Esophagus muscularis mucosa (tissue), 4 donors: Measurements from ENCODE around the gene ALPL. TPM values are rescaled to one million over a fixed set of nuclear protein-coding genes. Genes with fewer than 3 reads are reported as not detected.

Source experiments
- DNase-seq: peaks from one replicate; pipeline ENCODE4 v3.0.0-alpha.2; 2017; ENCODE audit errors: extremely low spot score
- H3K27ac ChIP-seq, 4 donors: fragments of 200-600 bp; sonication (generic); replicated peaks in 1 of 4; 1 replicate in 3 of 4; 2 replicates in 1 of 4; pipeline ENCODE4 v1.5.1; 2016 to 2019; ENCODE audit warnings: mild to moderate bottlenecking in 1 of 4
- H3K27me3 ChIP-seq, 4 donors: fragments of 200-600 bp; sonication (generic); one replicate each; pipeline versions ENCODE4 v1.5.1 to v1.6.0; 2016 to 2019
- H3K36me3 ChIP-seq, 4 donors: fragments of 200-600 bp; sonication (generic); one replicate each; pipeline ENCODE4 v1.5.1; 2016 to 2019
- H3K4me1 ChIP-seq, 4 donors: fragments of 200-600 bp; sonication (generic); one replicate each; pipeline ENCODE4 v1.5.1; 2016 to 2019
- H3K4me3 ChIP-seq, 4 donors: fragments of 200-600 bp; sonication (generic); 1 replicate in 2 of 4; 2 replicates in 2 of 4; pipeline ENCODE4 v1.5.1; 2016 to 2019; ENCODE audit warnings: mild to moderate bottlenecking in 4 of 4, moderate library complexity in 1 of 4
- H3K9me3 ChIP-seq, 4 donors: fragments of 200-600 bp; sonication (generic); 1 replicate in 3 of 4; 2 replicates in 1 of 4; pipeline ENCODE4 v1.5.1; 2016 to 2019
- CTCF ChIP-seq, 3 experiments: fragments of 200-600 bp in 2 of 3; fragments of 450-650 bp in 1 of 3; sonication (generic) in 2 of 3; IDR thresholded peaks; one replicate each; pipeline ENCODE4 v1.5.1; 2017 to 2019; ENCODE audit warnings: antibody characterized with exemption in 3 of 3, mild to moderate bottlenecking in 2 of 3, moderate library complexity in 1 of 3
- EP300 ChIP-seq: sonication (generic); formaldehyde crosslinking; IDR thresholded peaks from one replicate; pipeline ENCODE4 v1.6.1; 2017; ENCODE audit warnings: antibody characterized with exemption
- POLR2A ChIP-seq: fragments of 450-650 bp; IDR thresholded peaks from one replicate; pipeline ENCODE4 v1.6.1; 2017; ENCODE audit warnings: antibody characterized with exemption, moderate library complexity, mild to moderate bottlenecking, low read depth
- POLR2AphosphoS5 ChIP-seq, 2 donors: sonication (generic); formaldehyde crosslinking; IDR thresholded peaks; one replicate each; pipeline ENCODE4 v1.6.1; 2017; ENCODE audit warnings: antibody characterized with exemption in 2 of 2
- WGBS: methylation state at CpG from one replicate; pipeline ENCODE4 v1.1.5; 2018; 5-methylcytosine and 5-hydroxymethylcytosine counted together
- intact Hi-C: fragments of 100-400 bp; cut with DNase I; formaldehyde crosslinking; loops from one replicate; pipeline ENCODE4 v1.15.1; 2023
- total RNA-seq, 4 donors: library from RNA; depleted of rRNA; stranded (reverse); fragments of >200 nt; gene quantifications; one replicate each; pipeline versions ENCODE4 v1.1.0 to v1.2.1, GENCODE V29; 2016

Gene ALPL
- total RNA-seq, 4 donors from 2014 or later: 1.2 to 10.3 (median 3.8) TPM

DNA sequence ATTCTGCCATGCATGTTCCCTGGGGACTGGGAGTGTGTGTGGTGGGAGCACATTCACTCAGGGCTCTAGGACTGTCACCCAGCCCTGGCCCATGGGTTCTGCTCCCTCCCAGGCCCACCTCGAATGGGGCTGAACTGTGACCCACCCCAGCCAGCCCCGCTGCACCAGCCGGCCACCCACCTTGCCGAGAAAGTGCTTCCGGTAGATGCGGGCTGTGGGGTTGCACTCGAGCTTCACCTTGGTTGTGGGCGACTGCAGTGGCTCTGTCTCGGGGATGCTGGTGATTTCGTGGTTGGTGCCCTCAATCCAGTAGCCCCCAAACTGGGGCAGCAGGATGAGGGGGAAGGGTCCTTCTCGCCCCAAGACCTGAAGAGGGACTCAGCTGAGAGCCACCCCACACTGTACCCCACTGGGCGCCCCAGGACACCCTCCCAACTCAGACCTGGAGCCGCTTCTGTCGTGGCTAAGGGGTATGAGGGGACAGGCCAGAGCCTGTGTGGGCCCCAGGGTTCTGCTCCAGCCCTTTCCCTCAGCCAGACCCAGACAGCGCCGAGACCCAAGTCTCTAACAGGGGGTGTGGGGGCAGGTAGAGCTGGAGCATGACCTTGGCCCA, 108.0 kb downstream of the ALPL start:
- Histone ChIP-seq H3K27me3 (peaks cover 0 to 21% (median 0%) of the 10 kb centered on the region in 4 donors), H3K4me3 (no peak overlapping the region), H3K9me3 (no peaks in the 10 kb centered on the region), H3K4me1 (peaks cover 0 to 17% (median 8%) of the 10 kb centered on the region in 4 donors), H3K36me3 (no peaks in the 10 kb centered on the region), H3K27ac (no peak overlapping the region)
- WGBS: 95% methylated on average over 9 of the region's 16 CpGs
- intact Hi-C loops: no loop called here
- DNase-seq: no peak
- TF ChIP-seq POLR2A: no peak
- TF ChIP-seq EP300: no peak
- no peak for TF ChIP-seq CTCF (IDR thresholded peaks at IDR 0.05)
- no peak for TF ChIP-seq POLR2AphosphoS5 (IDR thresholded peaks at IDR 0.05)

DNA sequence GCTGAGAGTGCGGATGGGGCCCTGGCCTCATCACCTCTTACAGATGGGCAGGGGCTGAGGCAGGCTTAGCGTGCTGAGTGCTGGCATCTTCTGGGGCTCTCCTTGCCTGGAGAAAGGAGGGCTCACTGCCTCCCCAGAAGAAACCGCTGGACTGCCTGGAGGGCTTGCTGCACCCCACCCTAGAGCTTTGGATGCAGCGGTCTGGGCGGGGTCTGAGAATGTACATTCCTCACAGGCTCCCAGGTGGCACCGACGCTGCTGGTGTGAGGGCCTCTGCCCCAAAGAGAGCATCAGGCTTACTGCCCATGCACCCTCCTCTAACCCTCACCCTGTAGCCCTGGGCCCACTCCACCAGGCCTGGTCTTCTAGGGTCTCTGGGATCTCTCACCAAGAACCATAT, 108.8 kb downstream of the ALPL start:
- no peaks in the 10 kb centered on the region for H3K36me3 ChIP-seq
- peaks cover 0 to 23% (median 13%) of the 10 kb centered on the region in 4 donors for H3K4me1 ChIP-seq
- DNase-seq: no peak
- TF ChIP-seq CTCF (IDR thresholded peaks at IDR 0.05): no peak
- no peak for TF ChIP-seq POLR2AphosphoS5 (IDR thresholded peaks at IDR 0.05)
- TF ChIP-seq EP300: no peak
- TF ChIP-seq POLR2A: no peak
- no peaks in the 10 kb centered on the region for H3K9me3 ChIP-seq
- H3K27me3 ChIP-seq: peaks cover 0 to 27% (median 2%) of the 10 kb centered on the region in 4 donors
- no peak overlapping the region for H3K27ac ChIP-seq
- WGBS: 89% methylated on average over 7 of the region's 7 CpGs
- intact Hi-C loops: no loop called here
- no peak overlapping the region for H3K4me3 ChIP-seq

- H3K36me3 ChIP-seq: no peaks in the 10 kb centered on the region
- intact Hi-C loops: no loop called here
- peaks cover 0 to 34% (median 3%) of the 10 kb centered on the region in 4 donors for H3K27me3 ChIP-seq
- 27% methylated on average over 19 of the region's 22 CpGs for WGBS
- no peak overlapping the region for H3K27ac ChIP-seq
- no peaks in the 10 kb centered on the region for H3K9me3 ChIP-seq
- no peak for TF ChIP-seq POLR2A
- peaks cover 0 to 25% (median 14%) of the 10 kb centered on the region in 4 donors for H3K4me1 ChIP-seq
- no peak overlapping the region for H3K4me3 ChIP-seq
- no peak for DNase-seq
Measured at GRCh38 chr1:21618561-21619374, 109.5 kb downstream of the ALPL start.

GRCh38 chr1:21619375-21619947, 110.2 kb downstream of the ALPL start:
- no peak for DNase-seq
- WGBS: 63% methylated on average over 6 of the region's 7 CpGs

More at GRCh38 chr1:21619375-21619947, 110.2 kb downstream of the ALPL start:
- no peaks in the 10 kb centered on the region for H3K9me3 ChIP-seq
- TF ChIP-seq POLR2A: no peak
- no peak for TF ChIP-seq CTCF (IDR thresholded peaks at IDR 0.05)
- TF ChIP-seq POLR2AphosphoS5 (IDR thresholded peaks at IDR 0.05): no peak
- TF ChIP-seq EP300: no peak
- H3K36me3 ChIP-seq: no peaks in the 10 kb centered on the region
- peaks cover 0 to 25% (median 14%) of the 10 kb centered on the region in 4 donors for H3K4me1 ChIP-seq
- H3K27me3 ChIP-seq: peaks cover 0 to 41% (median 3%) of the 10 kb centered on the region in 4 donors
- H3K27ac ChIP-seq: no peak overlapping the region
- intact Hi-C loops: no loop called here
- no peak overlapping the region for H3K4me3 ChIP-seq
